HG03432 (cell line): ENCODE measurements around the gene TCERG1L.

ENCODE experiments used
- ATAC-seq: cut with Tn5 transposase; IDR thresholded peaks from one replicate; pipeline ENCODE4 v1.9.1; 2021; ENCODE audit warnings: mild to moderate bottlenecking, moderate library complexity; ENCODE audit not compliant: unreplicated experiment

The TCERG1L gene

GRCh38 chr10:131211965-131212619 lies 99.4 kb downstream of the TCERG1L start:
- ATAC-seq, result no peak

DNA sequence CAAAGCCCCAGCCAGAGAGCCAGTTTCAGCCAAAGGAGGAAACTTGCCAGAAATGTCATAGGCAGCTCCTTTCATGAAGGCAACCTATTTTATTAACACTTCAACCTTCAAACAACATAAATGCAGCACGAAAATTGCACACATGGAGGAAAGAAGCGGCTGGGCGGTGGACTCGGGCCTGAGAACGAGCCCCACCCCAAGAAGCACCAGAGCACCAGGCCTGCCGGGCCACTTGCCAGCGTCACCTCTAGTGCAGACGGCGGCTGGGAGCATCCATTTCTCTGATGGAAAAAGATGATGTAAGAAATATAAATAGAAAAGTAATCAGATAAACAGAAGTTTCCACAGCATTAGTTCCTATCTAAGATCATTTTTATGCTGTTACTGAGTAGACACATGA lies 100.0 kb downstream of the TCERG1L start:
- ATAC-seq, result no peak

- ATAC-seq, result no peak
These were observed 100.4 kb downstream of the TCERG1L start for GRCh38 chr10:131211146-131211545.

GRCh38 chr10:131210181-131210580 lies 101.3 kb downstream of the TCERG1L start:
- no peak for ATAC-seq

- no peak for ATAC-seq
These were observed 103.7 kb downstream of the TCERG1L start for GRCh38 chr10:131207584-131208532.

GRCh38 chr10:131207176-131207575 lies 104.3 kb downstream of the TCERG1L start:
- ATAC-seq, result no peak

DNA sequence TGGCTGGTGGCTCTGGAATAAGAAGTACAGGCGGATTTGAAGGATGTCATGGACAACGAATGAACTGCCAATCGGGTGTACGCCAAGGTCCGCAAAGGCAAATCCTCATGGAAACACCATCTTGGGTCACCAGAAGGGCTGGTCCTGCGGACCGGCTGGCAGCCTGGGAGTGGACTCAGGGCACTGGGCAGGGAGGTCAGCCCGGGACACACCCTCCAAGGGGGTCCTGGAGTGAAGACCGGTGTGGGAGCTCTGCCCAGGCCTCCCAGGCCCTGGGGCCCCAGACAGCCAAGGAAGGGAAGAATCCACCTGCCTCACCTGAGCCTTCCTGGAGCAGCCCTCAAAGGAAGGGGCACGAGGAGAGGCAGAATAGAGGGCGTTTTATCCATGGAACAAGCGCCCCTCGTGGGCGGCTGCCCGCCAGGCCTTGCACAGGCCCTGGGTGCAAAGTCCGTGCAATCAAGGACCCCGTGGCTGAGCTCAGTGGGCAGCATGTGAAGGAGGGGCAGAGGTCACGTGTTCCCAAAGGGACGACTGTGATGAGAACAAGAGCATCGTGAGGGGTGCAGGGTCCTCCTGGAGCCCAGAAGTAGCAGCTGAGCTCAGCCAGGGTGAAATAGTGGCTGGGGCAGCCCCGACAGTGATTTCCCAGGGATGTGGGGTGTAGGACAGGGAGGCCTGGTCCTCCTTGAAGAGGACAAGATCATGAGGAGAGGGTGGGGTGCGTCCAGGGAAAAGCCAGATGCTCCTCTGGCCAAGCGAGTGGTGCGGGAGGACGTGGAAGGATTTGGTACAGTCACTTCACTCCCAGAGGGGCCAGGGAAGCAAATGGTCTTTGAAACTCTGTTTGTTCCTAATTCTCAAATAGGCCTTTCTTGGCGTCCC lies 105.2 kb downstream of the TCERG1L start:
- ATAC-seq, result no peak

GRCh38 chr10:131205556-131205955 lies 106.0 kb downstream of the TCERG1L start:
- ATAC-seq, result no peak

DNA sequence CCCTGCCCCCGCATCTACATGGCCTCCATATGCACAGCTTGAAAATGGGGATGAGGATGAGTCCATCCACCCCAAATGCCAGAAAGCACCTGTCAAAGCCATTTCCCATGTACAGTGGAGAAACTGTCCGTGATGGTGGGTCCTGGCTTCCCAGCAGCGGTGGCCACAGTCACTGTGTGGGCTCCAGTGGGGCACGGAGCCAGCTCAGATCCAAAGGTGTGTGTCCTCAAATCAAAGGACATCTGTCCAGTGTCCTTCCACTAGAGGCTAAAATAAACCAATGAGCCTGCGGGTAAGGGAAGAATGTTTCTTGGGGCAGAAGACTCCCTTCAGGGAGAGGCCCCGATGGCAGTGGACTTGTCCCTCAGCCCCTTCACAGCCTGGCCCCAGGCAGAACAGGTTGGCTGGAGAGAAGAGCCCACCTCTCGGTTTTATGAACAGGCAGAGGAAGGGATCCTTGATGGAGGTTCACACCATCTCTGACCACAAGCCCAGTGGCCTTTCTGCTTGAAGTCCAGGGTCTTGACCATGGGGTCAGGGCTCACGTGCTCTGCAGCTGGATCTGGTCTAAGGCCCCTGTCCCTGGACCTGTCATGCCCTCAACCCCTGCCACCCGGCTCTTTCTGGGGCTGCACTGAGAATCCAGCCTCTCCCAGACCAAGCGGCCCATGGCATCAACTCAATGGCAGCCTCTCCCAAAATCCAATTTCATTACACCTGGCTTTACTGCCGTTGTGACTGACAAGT lies 106.9 kb downstream of the TCERG1L start:
- ATAC-seq, result no peak

DNA sequence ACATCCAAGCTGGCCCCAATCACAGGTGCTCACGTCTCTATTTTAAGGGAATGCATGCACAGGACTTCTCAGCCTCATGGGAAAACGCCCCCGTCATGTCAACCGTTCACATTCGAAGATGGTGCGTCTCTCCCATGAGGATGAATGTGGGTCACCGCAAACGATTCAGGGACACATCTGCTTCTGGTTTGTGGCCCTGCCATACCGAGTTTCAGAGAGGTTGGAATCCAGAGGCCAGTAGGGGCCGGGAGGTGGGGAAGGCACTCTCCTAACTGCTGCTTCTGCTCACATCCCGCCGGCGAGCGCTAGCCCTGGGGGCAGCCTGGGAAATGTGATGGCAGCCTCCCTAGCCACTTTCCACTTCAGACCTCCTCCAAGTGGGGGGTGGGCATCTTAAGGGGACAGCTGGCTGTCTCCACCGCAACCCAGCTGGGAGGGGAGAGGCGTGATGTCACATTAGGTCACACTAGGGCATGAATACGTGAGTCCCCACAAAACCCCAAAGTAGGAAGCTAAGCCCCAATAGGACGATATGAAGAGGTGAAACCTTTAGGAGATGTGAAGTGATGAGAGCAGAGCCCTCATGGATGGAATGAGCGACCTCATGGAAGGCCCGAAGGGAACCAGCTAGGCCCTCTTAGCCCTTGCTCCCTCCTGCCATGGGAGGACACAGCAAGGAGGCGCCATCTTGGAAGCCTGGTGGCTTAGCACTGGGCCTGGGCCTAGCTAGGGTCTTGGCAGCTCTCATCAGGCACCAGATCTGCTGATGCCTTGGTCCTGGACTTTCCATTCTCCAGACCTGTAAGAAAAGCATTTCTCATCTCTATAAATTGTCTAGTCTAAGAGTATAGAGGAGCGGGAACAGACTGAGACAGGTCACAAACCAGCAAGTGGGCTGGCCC lies 107.8 kb downstream of the TCERG1L start:
- ATAC-seq, result no peak

DNA sequence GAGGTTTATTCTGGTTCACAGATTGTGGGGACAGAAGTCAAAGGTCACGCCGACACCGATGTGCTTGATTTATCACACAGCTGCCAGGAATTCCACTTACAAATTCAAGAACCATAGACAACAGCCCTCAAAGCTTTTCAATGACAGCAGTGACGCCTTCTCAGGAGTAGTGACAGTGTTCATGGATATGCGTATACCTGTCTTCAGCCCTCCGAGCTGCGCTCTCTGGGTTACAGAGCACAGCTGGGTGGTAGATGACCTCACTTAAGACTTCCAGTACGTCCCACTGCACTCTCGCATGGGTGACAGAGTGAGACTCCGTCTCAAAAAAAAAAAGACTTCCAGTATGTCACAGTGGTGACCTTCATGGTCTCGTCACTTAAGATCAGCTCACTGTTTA lies 108.5 kb downstream of the TCERG1L start:
- no peak for ATAC-seq

DNA sequence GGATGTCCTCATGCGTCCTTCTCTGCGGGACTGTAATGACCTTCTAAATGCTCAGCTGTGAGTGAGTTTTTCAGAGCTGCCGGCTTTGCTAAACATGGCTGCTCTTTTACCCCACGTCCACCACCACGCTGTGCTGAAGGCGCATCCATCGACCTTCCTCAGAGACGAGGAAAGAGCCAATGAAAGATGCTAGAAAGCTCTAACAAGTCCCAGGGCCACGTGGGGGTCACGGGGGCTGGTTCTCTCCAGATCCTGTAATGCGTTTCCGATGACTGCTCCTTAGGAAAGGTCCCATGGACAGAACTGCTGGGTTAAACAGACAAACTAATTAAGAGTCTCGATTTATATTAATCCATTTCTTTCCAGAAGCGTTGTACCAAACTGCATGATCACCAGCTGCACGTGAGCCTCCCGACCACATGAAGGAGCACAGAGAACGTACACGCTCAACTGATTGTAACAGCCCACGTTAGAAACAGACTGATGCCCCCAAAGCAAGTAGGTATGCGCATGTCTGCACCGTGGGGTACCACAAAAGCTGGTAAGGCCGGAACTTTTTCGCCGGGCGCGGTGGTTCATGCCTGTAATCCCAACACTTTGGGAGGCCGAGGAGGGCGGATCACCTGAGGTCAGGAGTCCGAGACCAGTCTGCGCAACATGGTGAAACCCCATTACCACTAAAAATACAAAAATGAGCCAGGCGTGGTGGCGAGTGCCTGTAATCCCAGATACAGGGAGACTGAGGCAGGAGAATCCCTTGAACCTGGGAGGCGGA lies 109.6 kb downstream of the TCERG1L start:
- no peak for ATAC-seq

GRCh38 chr10:131200856-131201470 lies 110.6 kb downstream of the TCERG1L start:
- ATAC-seq, result no peak

DNA sequence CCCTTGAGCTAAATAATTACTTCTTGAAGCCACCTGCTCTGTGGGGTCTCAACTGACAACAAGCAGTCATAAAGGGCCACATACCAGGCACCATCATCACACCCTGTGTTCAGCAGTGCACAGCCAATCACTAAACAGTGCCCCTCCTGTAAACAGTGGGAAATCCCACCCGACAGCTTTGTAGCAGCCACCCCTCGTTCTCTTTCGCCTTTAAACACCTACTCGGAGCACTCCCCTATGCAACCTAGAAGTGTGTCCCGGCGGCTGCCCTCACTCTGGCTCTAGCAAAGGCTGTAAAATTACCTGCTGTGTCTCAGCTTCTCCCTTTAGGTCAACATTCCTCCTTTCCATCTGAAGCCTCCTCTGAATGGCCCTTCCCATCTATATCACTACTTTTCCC lies 111.9 kb downstream of the TCERG1L start:
- ATAC-seq, result no peak

GRCh38 chr10:131198843-131199242 lies 112.7 kb downstream of the TCERG1L start:
- ATAC-seq, result no peak

- no peak for ATAC-seq
These were observed 113.1 kb downstream of the TCERG1L start for GRCh38 chr10:131198401-131198800.

GRCh38 chr10:131196176-131196885 lies 115.2 kb downstream of the TCERG1L start:
- no peak for ATAC-seq
